NB4 (cell line): Measurements from ENCODE around the gene EIF2D.
"Not testable (repeated sequence)": the region's sequence is repeated elsewhere in the genome, so short reads cannot be mapped to it uniquely, and the experiment has no call there.

Source experiments
- DNase-seq: peaks from one replicate; pipeline ENCODE4 v3.0.0; 2010; ENCODE audit warnings: low read depth
- H3K4me3 ChIP-seq: one replicate; pipeline ENCODE4 v1.5.1; 2011; ENCODE audit warnings: mild to moderate bottlenecking, low read depth, low read length, moderate library complexity
- CTCF ChIP-seq: IDR thresholded peaks from one replicate; pipeline ENCODE4 v1.5.1; 2012; ENCODE audit warnings: low read depth, low read length
- MAX ChIP-seq: IDR thresholded peaks from 2 replicates; pipeline ENCODE4 v1.6.1; 2011; ENCODE audit warnings: low read depth, low read length
- MYC ChIP-seq: IDR thresholded peaks from 2 replicates; pipeline ENCODE4 v1.6.1; 2011; ENCODE audit warnings: low read depth, low read length
- POLR2A ChIP-seq: IDR thresholded peaks from 2 replicates; pipeline ENCODE4 v1.6.1; 2011; ENCODE audit warnings: mild to moderate bottlenecking; ENCODE audit not compliant: insufficient read length; ENCODE audit errors: extremely low read depth

EIF2D gene

GRCh38 chr1:206631085-206631509 is 18.8 kb upstream of the EIF2D start:
- no peak for TF ChIP-seq POLR2A
- TF ChIP-seq MAX, result peak; percentile 97
- peak; percentile 73 for TF ChIP-seq CTCF
- TF ChIP-seq MYC, result peak; percentile 47; the same call in 1 of the 2 replicates
- no peak overlapping the region for H3K4me3 ChIP-seq
- DNase-seq, result peak; percentile 85

- no peak overlapping the region for H3K4me3 ChIP-seq
- DNase-seq, result no peak
- no peak for TF ChIP-seq MAX
- no peak for TF ChIP-seq POLR2A
- TF ChIP-seq CTCF, result no peak
- no peak for TF ChIP-seq MYC
Observed at GRCh38 chr1:206628916-206629315, 16.7 kb upstream of the EIF2D start.

- H3K4me3 ChIP-seq, DNase-seq: not testable (repeated sequence)
Observed at GRCh38 chr1:206626396-206626795, 14.1 kb upstream of the EIF2D start.

- DNase-seq, result no peak
- TF ChIP-seq MAX (no peak), MYC (no peak), POLR2A (no peak), CTCF (no peak)
- no peak overlapping the region for H3K4me3 ChIP-seq
Observed at GRCh38 chr1:206609229-206609991, 2.9 kb downstream of the EIF2D start.

GRCh38 chr1:206608108-206608698 is 4.1 kb downstream of the EIF2D start:
- H3K4me3 ChIP-seq, result no peak overlapping the region

GRCh38 chr1:206606867-206607266 is 5.4 kb downstream of the EIF2D start:
- peak; percentile 37 for TF ChIP-seq CTCF
- no peak for TF ChIP-seq POLR2A
- H3K4me3 ChIP-seq, result no peak overlapping the region
- peak; percentile 54 for DNase-seq

More at GRCh38 chr1:206608108-206608698, 4.1 kb downstream of the EIF2D start:
- TF ChIP-seq POLR2A (no peak), CTCF (peak; percentile 61)
- peak; percentile 62 for DNase-seq
